Activated CD8-positive, alpha-beta T cell treated with anti-CD3 and anti-CD28 coated beads for 36 hours (primary cell): Measurements from ENCODE around the gene ATXN7L1. TPM values are rescaled to one million over a fixed set of nuclear protein-coding genes. Genes with fewer than 3 reads are reported as not detected.

Source experiments
- ATAC-seq: fragments of 200-7000 bp; cut with Tn5 transposase; one replicate; pipeline ENCODE4 v1.10.0; 2021; ENCODE audit warnings: mild to moderate bottlenecking, moderate library complexity
- CTCF ChIA-PET: fragments of 350-600 bp; sonication (Branson Sonifier 250); formaldehyde crosslinking; loops from one replicate; lab custom pipeline; 2021; ENCODE audit warnings: antibody characterized with exemption; lab: Charles Lee
- POLR2A ChIA-PET: fragments of 350-600 bp; sonication (Branson Sonifier 250); formaldehyde crosslinking; loops from one replicate; lab custom pipeline; 2021; ENCODE audit warnings: antibody characterized with exemption; lab: Charles Lee
- DNase-seq: peaks from one replicate; pipeline ENCODE4 v3.0.0-alpha.2; 2020
- H3K27ac Mint-ChIP-seq: one replicate; pipeline ENCODE4 v1.8.0; 2021; ENCODE audit warnings: mild to moderate bottlenecking, mixed read lengths
- H3K27me3 Mint-ChIP-seq: one replicate; pipeline ENCODE4 v1.8.0; 2021; ENCODE audit warnings: mixed read lengths
- H3K36me3 Mint-ChIP-seq: one replicate; pipeline ENCODE4 v1.8.0; 2021; ENCODE audit warnings: low read depth, mixed read lengths
- H3K4me1 Mint-ChIP-seq: one replicate; pipeline ENCODE4 v1.8.0; 2021; ENCODE audit warnings: low read depth, mixed read lengths
- H3K4me3 Mint-ChIP-seq: one replicate; pipeline ENCODE4 v1.8.0; 2021; ENCODE audit warnings: mild to moderate bottlenecking, moderate library complexity, mixed read lengths
- H3K9me3 Mint-ChIP-seq: one replicate; pipeline ENCODE4 v1.8.0; 2021; ENCODE audit warnings: mixed read lengths
- intact Hi-C: fragments of 100-400 bp; cut with micrococcal nuclease; formaldehyde crosslinking; loops from one replicate; pipeline ENCODE4 v1.10.0; 2022
- total RNA-seq, 2 experiments: library from RNA; stranded (reverse); gene quantifications; one replicate each; pipeline ENCODE4 v1.2.3, GENCODE V29; 2021
- TF ChIP-seq, protein P1 (sequence below): fragments of 200-600 bp; IDR thresholded peaks from one replicate; pipeline ENCODE4 v1.8.0; 2022; ENCODE audit warnings: antibody characterized with exemption, mild to moderate bottlenecking

Gene ATXN7L1
- total RNA-seq, 2 experiments from 2014 or later, result 4.8 to 5.3 TPM

DNA sequence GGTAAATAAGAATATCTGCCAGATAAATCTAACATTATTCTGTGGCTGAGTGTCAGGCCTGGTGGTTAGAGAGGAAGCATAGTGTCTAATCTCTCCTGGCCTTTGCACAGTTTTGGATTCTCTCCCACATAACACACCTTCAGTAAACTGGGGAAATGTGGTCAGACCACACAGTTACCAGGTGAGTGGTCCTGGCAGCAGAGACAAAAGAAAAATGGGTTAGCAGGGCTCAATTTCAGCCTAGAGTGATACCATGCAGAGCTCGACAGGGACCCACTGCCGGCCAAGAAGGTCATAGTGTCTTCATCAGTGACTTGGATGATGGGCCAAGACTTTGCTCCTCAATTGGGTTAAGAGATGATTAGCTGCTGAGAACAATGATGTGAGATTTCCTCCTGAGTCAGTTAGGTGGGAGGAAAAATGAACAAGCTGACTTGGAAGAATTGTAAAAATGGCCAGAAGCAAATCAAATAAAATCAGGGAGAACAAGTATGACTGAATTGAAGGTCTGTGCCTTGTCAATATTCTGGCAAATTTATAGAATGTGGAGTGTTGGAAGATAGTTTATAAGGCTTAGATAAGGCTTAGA is 225.9 kb downstream of the ATXN7L1 start:
- Mint-ChIP-seq H3K27ac (no peak overlapping the region), H3K4me3 (no peak overlapping the region), H3K36me3 (no peaks in the 10 kb centered on the region), H3K27me3 (no peaks in the 10 kb centered on the region), H3K9me3 (no peaks in the 10 kb centered on the region), H3K4me1 (peaks cover 5% of the 10 kb centered on the region)
- ChIA-PET POLR2A (no interaction called here), CTCF (interaction anchor here (0.7 to 1.5 kb wide), 3 partner anchors 162 to 393 kb away, joined by 3 to 4 read pairs (median 3); no protein-coding TSS in a partner anchor)
- TF ChIP-seq, protein P1, sequence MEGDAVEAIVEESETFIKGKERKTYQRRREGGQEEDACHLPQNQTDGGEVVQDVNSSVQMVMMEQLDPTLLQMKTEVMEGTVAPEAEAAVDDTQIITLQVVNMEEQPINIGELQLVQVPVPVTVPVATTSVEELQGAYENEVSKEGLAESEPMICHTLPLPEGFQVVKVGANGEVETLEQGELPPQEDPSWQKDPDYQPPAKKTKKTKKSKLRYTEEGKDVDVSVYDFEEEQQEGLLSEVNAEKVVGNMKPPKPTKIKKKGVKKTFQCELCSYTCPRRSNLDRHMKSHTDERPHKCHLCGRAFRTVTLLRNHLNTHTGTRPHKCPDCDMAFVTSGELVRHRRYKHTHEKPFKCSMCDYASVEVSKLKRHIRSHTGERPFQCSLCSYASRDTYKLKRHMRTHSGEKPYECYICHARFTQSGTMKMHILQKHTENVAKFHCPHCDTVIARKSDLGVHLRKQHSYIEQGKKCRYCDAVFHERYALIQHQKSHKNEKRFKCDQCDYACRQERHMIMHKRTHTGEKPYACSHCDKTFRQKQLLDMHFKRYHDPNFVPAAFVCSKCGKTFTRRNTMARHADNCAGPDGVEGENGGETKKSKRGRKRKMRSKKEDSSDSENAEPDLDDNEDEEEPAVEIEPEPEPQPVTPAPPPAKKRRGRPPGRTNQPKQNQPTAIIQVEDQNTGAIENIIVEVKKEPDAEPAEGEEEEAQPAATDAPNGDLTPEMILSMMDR, result no peak
- intact Hi-C loops, result loop anchor here (5.0 kb wide), 1 partner anchor 107 kb away; no protein-coding TSS in a partner anchor
- ATAC-seq (no peak), DNase-seq (no peak)

DNA sequence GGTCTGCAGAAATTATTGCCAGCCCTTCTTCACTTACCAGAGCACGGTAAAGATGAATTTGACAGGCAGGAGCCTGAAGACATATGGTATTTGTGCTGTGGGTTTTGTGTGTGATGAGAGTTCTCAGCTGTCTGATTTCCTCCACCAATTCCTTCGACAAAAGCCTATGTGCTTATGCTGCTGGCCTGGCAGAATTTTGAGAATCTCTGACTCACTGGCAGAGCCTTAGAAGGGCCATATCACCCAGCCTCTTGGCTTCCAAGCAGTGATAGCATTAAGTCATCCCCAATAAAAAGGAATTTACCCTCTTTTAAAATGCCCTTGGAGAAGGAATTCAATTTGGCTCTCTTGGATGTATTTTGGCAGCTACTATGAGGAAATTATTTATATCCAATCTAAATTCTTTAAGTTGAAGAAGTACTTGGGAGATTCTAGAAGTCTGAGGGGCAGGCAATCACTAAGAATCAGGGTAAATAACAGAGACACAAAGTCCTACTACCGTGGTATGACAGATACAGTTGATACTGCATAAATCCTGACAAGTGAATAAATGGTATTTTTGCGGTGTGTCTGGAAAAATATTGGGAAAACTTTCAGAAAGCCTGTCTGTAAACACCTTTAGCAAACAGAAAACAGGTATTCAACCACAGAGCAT is 226.5 kb downstream of the ATXN7L1 start:
- POLR2A ChIA-PET, result no interaction called here
- Mint-ChIP-seq H3K27me3 (no peaks in the 10 kb centered on the region), H3K27ac (no peak overlapping the region), H3K4me1 (peaks cover 5% of the 10 kb centered on the region), H3K36me3 (no peaks in the 10 kb centered on the region), H3K4me3 (no peak overlapping the region), H3K9me3 (no peaks in the 10 kb centered on the region)
- CTCF ChIA-PET, result interaction anchor here (1.0 to 1.5 kb wide), 2 partner anchors 163 to 393 kb away, joined by 3 to 4 read pairs; no protein-coding TSS in a partner anchor
- intact Hi-C loops, result loop anchor here (5.0 kb wide), 1 partner anchor 107 kb away; no protein-coding TSS in a partner anchor
- no peak for DNase-seq
- TF ChIP-seq, protein P1, result no peak
- no peak for ATAC-seq

GRCh38 chr7:105648561-105649401 is 227.6 kb downstream of the ATXN7L1 start:
- no peaks in the 10 kb centered on the region for H3K9me3 Mint-ChIP-seq
- peaks cover 5% of the 10 kb centered on the region for H3K4me1 Mint-ChIP-seq
- no peaks in the 10 kb centered on the region for H3K36me3 Mint-ChIP-seq
- no peak overlapping the region for H3K27ac Mint-ChIP-seq
- intact Hi-C loops, result no loop called here
- TF ChIP-seq, protein P1, result no peak
- ATAC-seq (no peak), DNase-seq (no peak)
- no peaks in the 10 kb centered on the region for H3K27me3 Mint-ChIP-seq
- H3K4me3 Mint-ChIP-seq, result no peak overlapping the region
- ChIA-PET POLR2A (no interaction called here), CTCF (interaction anchor here (1.0 to 2.8 kb wide), 2 partner anchors 9 to 393 kb away, joined by 5 to 22 read pairs; no protein-coding TSS in a partner anchor)

DNA sequence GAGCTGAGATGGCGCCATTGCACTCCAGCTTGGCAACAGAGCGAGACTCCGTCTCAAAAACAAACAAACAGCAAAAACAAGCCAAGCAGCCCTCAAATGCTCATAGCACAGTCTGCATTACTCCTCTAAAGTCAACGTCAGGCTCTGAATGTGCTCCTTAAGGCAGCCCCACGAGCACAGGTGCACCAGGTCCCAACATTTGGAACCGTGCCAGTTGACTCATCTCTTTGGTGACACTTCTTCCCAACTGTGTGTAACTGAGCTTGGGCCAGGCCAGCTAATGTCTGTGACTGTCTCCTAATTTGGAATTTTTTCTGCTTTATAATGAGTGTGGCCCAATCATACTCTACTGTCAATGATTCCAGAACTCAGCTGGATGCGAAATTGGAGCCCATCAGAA is 228.8 kb downstream of the ATXN7L1 start:
- no peak overlapping the region for H3K4me3 Mint-ChIP-seq
- H3K4me1 Mint-ChIP-seq, result peaks cover 5% of the 10 kb centered on the region
- ChIA-PET CTCF (interaction anchor here (0.7 to 2.8 kb wide), 4 partner anchors 10 to 507 kb away, joined by 3 to 22 read pairs (median 6); no protein-coding TSS in a partner anchor), POLR2A (interaction anchor here (0.6 kb wide), 1 partner anchor 398 kb away, joined by 3 read pairs; no protein-coding TSS in a partner anchor)
- no peaks in the 10 kb centered on the region for H3K9me3 Mint-ChIP-seq
- intact Hi-C loops, result no loop called here
- no peak overlapping the region for H3K27ac Mint-ChIP-seq
- H3K27me3 Mint-ChIP-seq, result no peaks in the 10 kb centered on the region
- ATAC-seq (no peak), DNase-seq (no peak)
- TF ChIP-seq, protein P1, result no peak
- no peaks in the 10 kb centered on the region for H3K36me3 Mint-ChIP-seq
